Endothelial cell of umbilical vein (primary cell): Measurements from ENCODE around the gene KDM7A. TPM values are rescaled to one million over a fixed set of nuclear protein-coding genes. Genes with fewer than 3 reads are reported as not detected.

Experiments used
- BruUV-seq: library from RNA; stranded (reverse); fragments of 400-500 nt; replicated peaks from 2 replicates; lab custom pipeline; 2021; lab: Mats Ljungman, UMichigan
- CTCF ChIA-PET: fragments of 300-600, 350-600 bp; sonication (Branson Sonifier 250); formaldehyde crosslinking; loops from one replicate; lab custom pipeline; 2021; ENCODE audit warnings: antibody characterized with exemption, inconsistent platforms; lab: Charles Lee
- POLR2A ChIA-PET: fragments of 300-600, 350-600 bp; sonication (Branson Sonifier 250); formaldehyde crosslinking; loops from one replicate; lab custom pipeline; 2021; ENCODE audit warnings: antibody characterized with exemption, inconsistent platforms; lab: Charles Lee
- DNase-seq: peaks from one replicate; pipeline ENCODE4 v3.0.0-alpha.2; 2011; ENCODE audit warnings: low read depth, low spot score
- FAIRE-seq: peaks from 2 replicates; lab custom pipeline; 2011; peaks lifted over from hg19 to GRCh38; lab: Jason Lieb, UNC
- H2AFZ ChIP-seq: 2 replicates; pipeline ENCODE4 v1.6.0; 2012; ENCODE audit warnings: low read depth, low read length, control low read depth, inconsistent platforms
- H3K27ac ChIP-seq: 2 replicates; pipeline ENCODE4 v1.5.1; 2011; ENCODE audit warnings: low read depth, mild to moderate bottlenecking, control low read depth, low read length, moderate library complexity; ENCODE audit not compliant: insufficient read depth
- H3K27me3 ChIP-seq, 2 experiments: 2 replicates each; pipeline versions ENCODE4 v1.6.0 to v1.6.1; 2011; ENCODE audit warnings: low read length in 2 of 2, mixed read lengths in 1 of 2; ENCODE audit not compliant: control insufficient read depth in 2 of 2, insufficient read depth in 2 of 2
- H3K36me3 ChIP-seq, 2 experiments: 2 replicates in 1 of 2; 3 replicates in 1 of 2; pipeline ENCODE4 v1.5.1; 2011; ENCODE audit warnings: low read length in 2 of 2, mild to moderate bottlenecking in 1 of 2, moderate library complexity in 1 of 2; ENCODE audit not compliant: control insufficient read depth in 2 of 2, insufficient read depth in 2 of 2; ENCODE audit errors: extremely low read depth in 1 of 2
- H3K4me1 ChIP-seq: 3 replicates; pipeline ENCODE4 v1.5.1; 2011; ENCODE audit warnings: mild to moderate bottlenecking, low read length; ENCODE audit not compliant: control insufficient read depth, insufficient read depth; ENCODE audit errors: extremely low read depth
- H3K4me2 ChIP-seq: 2 replicates; pipeline ENCODE4 v1.6.1; 2011; ENCODE audit warnings: low read length, control low read depth, mixed read lengths; ENCODE audit not compliant: insufficient read depth
- H3K4me3 ChIP-seq, 3 experiments: fragments of 200-600 bp in 1 of 3; sonication (generic), shearing (Covaris generic) in 1 of 3; replicated peaks in 1 of 3; 2 replicates each; pipeline ENCODE4 v1.5.1; 2011 to 2016; ENCODE audit warnings: control low read depth in 3 of 3, low read length in 3 of 3, mild to moderate bottlenecking in 2 of 3, inconsistent platforms in 1 of 3, low read depth in 1 of 3, moderate library complexity in 1 of 3; ENCODE audit not compliant: insufficient read depth in 1 of 3
- H3K79me2 ChIP-seq: 2 replicates; pipeline ENCODE4 v1.6.0; 2012; ENCODE audit warnings: low read length, inconsistent platforms; ENCODE audit not compliant: control insufficient read depth, insufficient read depth
- H3K9ac ChIP-seq: replicated peaks from 2 replicates; pipeline ENCODE3; 2011; ENCODE audit warnings: low read length, control low read depth; ENCODE audit not compliant: insufficient read depth; ENCODE audit errors: extremely low read depth
- H3K9me1 ChIP-seq: replicated peaks from 3 replicates; pipeline ENCODE4 v1.6.0; 2011; ENCODE audit warnings: mild to moderate bottlenecking, low read length; ENCODE audit not compliant: control insufficient read depth, insufficient read depth; ENCODE audit errors: extremely low read depth
- H3K9me3 ChIP-seq: replicated peaks from 2 replicates; pipeline ENCODE4 v1.5.1; 2012; ENCODE audit warnings: low read length, inconsistent platforms; ENCODE audit not compliant: control insufficient read depth, insufficient read depth
- H4K20me1 ChIP-seq: replicated peaks from 2 replicates; pipeline ENCODE3; 2011; ENCODE audit warnings: mild to moderate bottlenecking, low read length; ENCODE audit not compliant: control insufficient read depth, insufficient read depth; ENCODE audit errors: extremely low read depth
- EZH2 ChIP-seq: IDR thresholded peaks from 2 replicates; pipeline ENCODE4 v1.6.1; 2012; ENCODE audit warnings: borderline replicate concordance, low read depth, mild to moderate bottlenecking, moderate library complexity, low read length, inconsistent platforms; ENCODE audit not compliant: severe bottlenecking
- FOS ChIP-seq: IDR thresholded peaks from 2 replicates; pipeline ENCODE4 v1.6.1; 2011; ENCODE audit warnings: mild to moderate bottlenecking, low read length, moderate library complexity, borderline replicate concordance; ENCODE audit not compliant: insufficient read depth
- GATA2 ChIP-seq: IDR thresholded peaks from 2 replicates; pipeline ENCODE4 v1.7.0; 2011; ENCODE audit warnings: low read depth, mild to moderate bottlenecking, moderate library complexity, mixed read lengths, low read length; ENCODE audit not compliant: insufficient read length, insufficient read depth
- JUN ChIP-seq: IDR thresholded peaks from 2 replicates; pipeline ENCODE4 v1.6.1; 2011; ENCODE audit warnings: borderline replicate concordance, low read depth; ENCODE audit not compliant: insufficient read length, insufficient read depth
- MYC ChIP-seq: IDR thresholded peaks from one replicate; pipeline ENCODE4 v1.6.1; 2011; ENCODE audit warnings: mild to moderate bottlenecking, low read depth, low read length
- POLR2A ChIP-seq: IDR thresholded peaks from 2 replicates; pipeline ENCODE4 v1.6.1; 2012; ENCODE audit warnings: low read depth, mild to moderate bottlenecking, control low read depth, low read length
- POLR2AphosphoS5 ChIP-seq: IDR thresholded peaks from 2 replicates; pipeline ENCODE4 v1.6.1; 2012; ENCODE audit warnings: low read depth, mild to moderate bottlenecking, control low read depth, low read length, moderate library complexity; ENCODE audit not compliant: insufficient read depth
- dilution Hi-C: fragments of 300-500 bp; cut with MboI; formaldehyde crosslinking; loops from one replicate; pipeline ENCODE4 v1.15.0; 2019; ENCODE audit warnings: low sequenced_read_pairs; ENCODE audit not compliant: extremely low pct_ligation_motif_present
- intact Hi-C: fragments of 100-400 bp; cut with micrococcal nuclease; formaldehyde crosslinking; loops from one replicate; pipeline ENCODE4 v1.10.0; 2022
- polyA plus RNA-seq, 4 experiments: library from polyadenylated mRNA; depleted of rRNA in 3 of 4; stranded (reverse) in 3 of 4; unstranded in 1 of 4; fragments of >200 nt; gene quantifications; 2 replicates each; pipeline versions ENCODE4 v1.2.1 to v1.2.3, GENCODE V29; 2011 to 2012; ENCODE audit warnings: missing spikeins in 1 of 4
- total RNA-seq: library from RNA; stranded (reverse); gene quantifications from 2 replicates; pipeline ENCODE4 v1.2.3, GENCODE V29; 2021
- TF ChIP-seq, protein P1 (sequence below): IDR thresholded peaks from 2 replicates; pipeline ENCODE4 v1.6.1; 2011; ENCODE audit not compliant: insufficient read depth, insufficient read length
- TF ChIP-seq, protein P2 (sequence below), 2 donors: IDR thresholded peaks; 1 replicate in 1 of 2; 2 replicates in 1 of 2; pipeline ENCODE4 v1.5.1; 2011; ENCODE audit warnings: low read length in 2 of 2, mild to moderate bottlenecking in 2 of 2, moderate library complexity in 2 of 2, control low read depth in 1 of 2, inconsistent platforms in 1 of 2, low read depth in 1 of 2; ENCODE audit not compliant: insufficient read depth in 1 of 2; ENCODE audit errors: extremely low read depth in 1 of 2

Gene KDM7A
- total and polyA plus RNA-seq, 2 donors (not counting 3 experiments of a cell fraction or from before 2014, with no cell fraction given) = 2.4 to 7.3 TPM

DNA sequence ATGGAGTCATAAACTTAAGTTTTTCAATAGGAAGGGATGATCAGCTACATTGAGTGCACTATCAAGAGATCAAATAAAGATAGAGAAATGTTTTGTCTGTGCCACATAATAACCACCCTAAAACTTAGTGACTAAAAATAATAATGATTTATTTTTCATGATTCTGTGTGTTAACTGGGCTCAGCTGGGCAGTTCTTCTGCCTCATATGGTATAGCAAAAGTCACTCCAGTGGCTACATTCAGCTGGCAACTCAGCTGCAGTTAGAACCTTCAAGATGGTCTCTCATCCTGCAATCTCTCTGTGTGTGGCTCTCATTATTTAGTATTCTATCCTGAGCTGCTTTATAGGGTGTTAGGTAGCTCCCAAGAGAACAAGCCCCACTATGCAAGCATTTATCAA lies 106.2 kb downstream of the KDM7A start:
- H3K4me3 ChIP-seq = no peak overlapping the region
- no peak for TF ChIP-seq JUN
- TF ChIP-seq EZH2 = no peak
- TF ChIP-seq, protein P1, sequence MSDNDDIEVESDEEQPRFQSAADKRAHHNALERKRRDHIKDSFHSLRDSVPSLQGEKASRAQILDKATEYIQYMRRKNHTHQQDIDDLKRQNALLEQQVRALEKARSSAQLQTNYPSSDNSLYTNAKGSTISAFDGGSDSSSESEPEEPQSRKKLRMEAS = no peak
- TF ChIP-seq, protein P2, sequence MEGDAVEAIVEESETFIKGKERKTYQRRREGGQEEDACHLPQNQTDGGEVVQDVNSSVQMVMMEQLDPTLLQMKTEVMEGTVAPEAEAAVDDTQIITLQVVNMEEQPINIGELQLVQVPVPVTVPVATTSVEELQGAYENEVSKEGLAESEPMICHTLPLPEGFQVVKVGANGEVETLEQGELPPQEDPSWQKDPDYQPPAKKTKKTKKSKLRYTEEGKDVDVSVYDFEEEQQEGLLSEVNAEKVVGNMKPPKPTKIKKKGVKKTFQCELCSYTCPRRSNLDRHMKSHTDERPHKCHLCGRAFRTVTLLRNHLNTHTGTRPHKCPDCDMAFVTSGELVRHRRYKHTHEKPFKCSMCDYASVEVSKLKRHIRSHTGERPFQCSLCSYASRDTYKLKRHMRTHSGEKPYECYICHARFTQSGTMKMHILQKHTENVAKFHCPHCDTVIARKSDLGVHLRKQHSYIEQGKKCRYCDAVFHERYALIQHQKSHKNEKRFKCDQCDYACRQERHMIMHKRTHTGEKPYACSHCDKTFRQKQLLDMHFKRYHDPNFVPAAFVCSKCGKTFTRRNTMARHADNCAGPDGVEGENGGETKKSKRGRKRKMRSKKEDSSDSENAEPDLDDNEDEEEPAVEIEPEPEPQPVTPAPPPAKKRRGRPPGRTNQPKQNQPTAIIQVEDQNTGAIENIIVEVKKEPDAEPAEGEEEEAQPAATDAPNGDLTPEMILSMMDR (IDR thresholded peaks at IDR 0.05; ENCODE audit: extremely low read depth in 1 of 2, insufficient read depth in 1 of 2, low read depth in 1 of 2, low read length in 2 of 2) = no peak
- no peak for TF ChIP-seq MYC
- TF ChIP-seq POLR2AphosphoS5 = no peak
- TF ChIP-seq FOS = no peak
- no peak for TF ChIP-seq GATA2
- TF ChIP-seq POLR2A = no peak
- H3K27ac ChIP-seq = no peak overlapping the region
- H3K4me1 ChIP-seq = no peaks in the 10 kb centered on the region
- peaks cover 6% of the 10 kb centered on the region for H3K9me3 ChIP-seq
- H3K9me1 ChIP-seq = no peaks in the 10 kb centered on the region
- FAIRE-seq (no peak), DNase-seq (no peak)
- POLR2A ChIA-PET = no interaction called here
- H3K36me3 ChIP-seq = no peaks in the 10 kb centered on the region
- intact Hi-C loops = no loop called here
- no peak overlapping the region for H2AFZ ChIP-seq
- CTCF ChIA-PET = interaction anchor here (1.0 kb wide), 1 partner anchor 11 kb away, joined by 3 read pairs; no protein-coding TSS in a partner anchor
- no peak overlapping the region for H3K9ac ChIP-seq
- no peaks in the 10 kb centered on the region for H3K79me2 ChIP-seq
- H4K20me1 ChIP-seq = no peaks in the 10 kb centered on the region
- BruUV-seq = no TSS peak
- H3K4me2 ChIP-seq = no peak overlapping the region
- dilution Hi-C loops = no loop called here
- H3K27me3 ChIP-seq = peaks cover 0 to 7% of the 10 kb centered on the region in 2 experiments
